HG02970 (cell line): ENCODE measurements around the gene CHAF1B.

Experiments used
- ATAC-seq: cut with Tn5 transposase; IDR thresholded peaks from one replicate; pipeline ENCODE4 v1.9.1; 2021; ENCODE audit warnings: mild to moderate bottlenecking, moderate library complexity, moderate number of reproducible peaks; ENCODE audit not compliant: unreplicated experiment, low FRiP score

CHAF1B gene

GRCh38 chr21:36423771-36424433 lies 38.7 kb downstream of the CHAF1B start:
- no peak for ATAC-seq

DNA sequence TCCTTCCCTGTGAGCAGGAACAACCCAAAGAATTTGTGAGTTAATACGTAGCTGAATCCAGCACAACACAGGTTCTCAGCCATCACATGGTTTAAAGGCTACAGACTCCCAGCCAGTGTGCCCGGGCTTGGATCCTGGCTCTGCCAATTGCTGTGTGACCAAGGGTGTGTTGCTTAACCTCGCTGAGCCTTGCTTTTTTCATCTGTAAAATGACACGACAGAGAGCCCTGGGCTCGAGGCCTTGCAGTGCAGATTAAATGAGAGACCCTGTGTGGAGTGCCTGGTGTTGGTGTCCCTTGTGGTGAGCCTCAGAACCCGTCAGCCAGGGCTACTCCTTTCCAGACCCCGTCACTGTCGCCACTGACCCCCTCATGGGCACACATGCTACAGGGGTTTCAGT lies 39.4 kb downstream of the CHAF1B start:
- no peak for ATAC-seq

- no peak for ATAC-seq
Observed at GRCh38 chr21:36425286-36425685, 40.1 kb downstream of the CHAF1B start.

GRCh38 chr21:36427502-36427901 lies 42.3 kb downstream of the CHAF1B start:
- ATAC-seq, result no peak

DNA sequence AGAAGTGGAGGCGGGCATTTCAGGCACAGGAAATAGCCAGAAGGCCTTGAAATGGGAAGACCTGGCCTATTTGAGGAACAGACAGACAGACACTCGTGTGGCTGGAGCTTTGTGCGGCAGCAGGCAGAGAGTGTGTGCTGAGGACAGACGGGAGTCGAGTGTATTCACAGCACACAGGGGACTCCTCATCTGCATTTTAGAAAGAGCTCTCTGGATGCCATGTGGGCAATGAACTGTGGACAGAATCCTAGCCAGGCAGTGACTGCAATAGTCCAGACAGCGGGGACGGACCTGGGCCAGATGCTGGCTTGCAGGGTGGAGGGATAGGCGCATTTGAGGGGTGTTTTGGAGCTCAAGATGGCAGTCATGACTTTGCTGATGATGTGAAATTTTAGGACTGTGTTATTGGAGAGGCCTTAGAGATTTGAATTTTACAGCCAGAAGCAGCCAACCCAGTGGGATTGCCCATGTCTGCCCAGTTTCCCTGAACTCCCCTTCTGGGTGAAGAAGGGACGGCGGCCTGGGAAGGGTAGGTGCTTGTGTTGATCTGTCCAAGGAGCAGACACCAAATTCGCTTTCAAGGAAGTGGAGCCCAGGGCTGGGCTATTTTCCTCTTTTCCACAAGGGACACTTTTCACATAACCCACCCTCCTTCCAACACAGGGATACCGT lies 43.7 kb downstream of the CHAF1B start:
- no peak for ATAC-seq

- peak; percentile 75 for ATAC-seq
Observed at GRCh38 chr21:36429947-36430546, 44.9 kb downstream of the CHAF1B start.

- no peak for ATAC-seq
Observed at GRCh38 chr21:36430841-36431240, 45.6 kb downstream of the CHAF1B start.

DNA sequence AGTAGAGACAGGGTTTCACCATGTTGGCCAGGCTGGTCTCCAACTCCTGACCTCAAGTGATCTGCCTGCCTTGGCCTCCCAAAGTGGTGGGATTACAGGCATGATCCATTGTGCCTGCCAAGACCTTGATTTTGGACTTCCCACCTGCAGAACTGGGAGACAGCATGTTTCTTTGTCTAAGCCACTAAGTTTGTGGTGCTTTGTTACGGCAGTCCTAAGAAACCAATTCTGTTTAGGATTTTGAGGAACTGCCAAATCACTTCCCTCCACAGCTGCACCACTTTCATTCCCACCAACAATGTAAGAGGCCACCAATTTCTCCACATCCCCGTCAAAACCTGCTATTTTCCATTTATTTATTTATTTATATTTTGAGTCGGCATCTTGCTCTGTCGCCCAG lies 46.1 kb downstream of the CHAF1B start:
- ATAC-seq, result no peak

- ATAC-seq, result no peak
Observed at GRCh38 chr21:36433059-36433709, 48.0 kb downstream of the CHAF1B start.

DNA sequence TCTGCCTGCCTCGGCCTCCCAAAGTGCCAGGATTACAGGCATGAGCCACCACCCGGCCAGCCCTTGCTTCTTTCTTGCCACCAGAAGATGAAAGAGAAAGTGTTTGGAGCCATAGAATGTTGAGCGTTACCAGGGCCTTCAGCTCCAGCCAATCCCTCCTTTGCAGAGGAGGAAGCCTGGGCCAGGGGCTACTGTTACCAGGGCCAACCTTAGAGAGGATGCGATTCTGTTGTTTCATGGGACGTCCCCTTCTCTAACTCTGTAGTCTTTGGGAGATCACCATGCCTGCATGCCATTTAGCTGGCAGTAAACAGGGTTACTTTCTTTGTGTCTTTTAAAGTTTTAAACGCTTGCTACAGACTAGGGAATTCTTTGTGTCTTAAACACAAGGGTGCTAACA lies 49.0 kb downstream of the CHAF1B start:
- no peak for ATAC-seq

GRCh38 chr21:36436829-36437744 lies 51.9 kb downstream of the CHAF1B start:
- ATAC-seq, result no peak

GRCh38 chr21:36437745-36438128 lies 52.5 kb downstream of the CHAF1B start:
- ATAC-seq, result no peak

DNA sequence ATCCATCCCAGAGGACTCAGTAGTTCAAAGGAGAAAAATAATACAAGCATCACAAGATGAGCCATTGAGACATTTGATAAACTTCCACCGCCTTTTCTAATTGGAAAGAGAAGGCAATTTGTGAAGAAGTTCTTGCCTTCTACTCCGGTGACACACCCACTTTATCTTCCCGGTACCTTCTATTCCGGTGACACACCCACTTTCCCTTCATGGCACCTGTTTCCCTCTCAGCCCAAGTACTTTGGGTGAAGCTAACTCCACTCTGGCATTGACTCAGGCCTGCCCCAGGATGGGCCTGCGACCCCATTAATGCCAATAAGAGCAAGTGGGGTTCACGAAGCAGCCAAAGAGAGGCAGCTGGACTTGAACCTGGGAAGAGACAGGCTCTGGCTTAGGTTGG lies 56.5 kb downstream of the CHAF1B start:
- ATAC-seq, result no peak

- ATAC-seq, result no peak
Observed at GRCh38 chr21:36446301-36446700, 61.1 kb downstream of the CHAF1B start.

DNA sequence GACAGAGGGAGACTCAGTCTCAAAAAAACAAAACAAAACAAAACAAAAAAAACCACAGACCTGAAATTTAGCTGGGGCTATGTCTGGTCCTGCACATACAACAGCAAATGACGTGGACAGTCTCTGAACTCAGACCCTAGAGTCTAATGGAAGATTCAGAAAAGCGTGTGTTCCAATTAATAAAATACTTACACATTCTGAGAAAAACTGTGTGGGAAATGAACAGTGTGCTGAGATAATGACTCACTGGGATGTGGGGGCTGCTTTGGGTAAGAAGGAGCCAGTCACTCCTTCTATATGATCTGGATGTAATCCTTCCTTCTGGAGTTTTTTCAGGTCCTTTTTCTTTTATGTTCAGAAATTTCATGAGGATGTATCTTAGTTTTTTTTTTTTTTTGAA lies 65.3 kb downstream of the CHAF1B start:
- no peak for ATAC-seq

GRCh38 chr21:36451506-36451905 lies 66.3 kb downstream of the CHAF1B start:
- ATAC-seq, result no peak

- no peak for ATAC-seq
Observed at GRCh38 chr21:36452281-36452825, 67.2 kb downstream of the CHAF1B start.

- ATAC-seq, result no peak
Observed at GRCh38 chr21:36454093-36454531, 68.9 kb downstream of the CHAF1B start.

- ATAC-seq, result no peak
Observed at GRCh38 chr21:36454706-36455105, 69.5 kb downstream of the CHAF1B start.
